GM19351 (cell line): ENCODE results near the gene OTOG.

Experiments used
- ATAC-seq: cut with Tn5 transposase; IDR thresholded peaks from one replicate; pipeline ENCODE4 v1.9.1; 2021; ENCODE audit warnings: mild to moderate bottlenecking, moderate library complexity; ENCODE audit not compliant: unreplicated experiment

Gene OTOG

GRCh38 chr11:17547051-17547577 is at the start of gene OTOG:
Gene OTOG, plus strand, starts transcription at chr11:17547259. Its CDS starts 114 bp downstream, at chr11:17547373.
- no peak for ATAC-seq

- ATAC-seq, result no peak
Observed at GRCh38 chr11:17498058-17498457, 49.0 kb upstream of the OTOG start.

- no peak for ATAC-seq
Observed at GRCh38 chr11:17498475-17498874, 48.6 kb upstream of the OTOG start.

- no peak for ATAC-seq
Observed at GRCh38 chr11:17500673-17501072, 46.4 kb upstream of the OTOG start.

GRCh38 chr11:17502630-17503029 is 44.4 kb upstream of the OTOG start:
- ATAC-seq, result no peak

- ATAC-seq, result peak; percentile 63
Observed at GRCh38 chr11:17504330-17505107, 42.5 kb upstream of the OTOG start.

GRCh38 chr11:17505146-17505545 is 41.9 kb upstream of the OTOG start:
- no peak for ATAC-seq

GRCh38 chr11:17506314-17506713 is 40.7 kb upstream of the OTOG start:
- ATAC-seq, result no peak

- ATAC-seq, result peak; percentile 83
Observed at GRCh38 chr11:17506942-17507341, 40.1 kb upstream of the OTOG start.

GRCh38 chr11:17507773-17508172 is 39.3 kb upstream of the OTOG start:
- ATAC-seq, result no peak

GRCh38 chr11:17508306-17508705 is 38.8 kb upstream of the OTOG start:
- ATAC-seq, result no peak

- no peak for ATAC-seq
Observed at GRCh38 chr11:17508791-17509190, 38.3 kb upstream of the OTOG start.

- ATAC-seq, result no peak
Observed at GRCh38 chr11:17510507-17511206, 36.4 kb upstream of the OTOG start.

GRCh38 chr11:17511571-17511970 is 35.5 kb upstream of the OTOG start:
- ATAC-seq, result no peak

GRCh38 chr11:17512101-17512500 is 35.0 kb upstream of the OTOG start:
- no peak for ATAC-seq

- no peak for ATAC-seq
Observed at GRCh38 chr11:17513853-17514252, 33.2 kb upstream of the OTOG start.

- no peak for ATAC-seq
Observed at GRCh38 chr11:17514476-17514875, 32.6 kb upstream of the OTOG start.

- ATAC-seq, result no peak
Observed at GRCh38 chr11:17515443-17516176, 31.4 kb upstream of the OTOG start.

- no peak for ATAC-seq
Observed at GRCh38 chr11:17516551-17517150, 30.4 kb upstream of the OTOG start.

GRCh38 chr11:17517186-17517585 is 29.9 kb upstream of the OTOG start:
- no peak for ATAC-seq

- no peak for ATAC-seq
Observed at GRCh38 chr11:17518366-17518765, 28.7 kb upstream of the OTOG start.
